ENCODE measurements around the gene KIT.

DNA sequence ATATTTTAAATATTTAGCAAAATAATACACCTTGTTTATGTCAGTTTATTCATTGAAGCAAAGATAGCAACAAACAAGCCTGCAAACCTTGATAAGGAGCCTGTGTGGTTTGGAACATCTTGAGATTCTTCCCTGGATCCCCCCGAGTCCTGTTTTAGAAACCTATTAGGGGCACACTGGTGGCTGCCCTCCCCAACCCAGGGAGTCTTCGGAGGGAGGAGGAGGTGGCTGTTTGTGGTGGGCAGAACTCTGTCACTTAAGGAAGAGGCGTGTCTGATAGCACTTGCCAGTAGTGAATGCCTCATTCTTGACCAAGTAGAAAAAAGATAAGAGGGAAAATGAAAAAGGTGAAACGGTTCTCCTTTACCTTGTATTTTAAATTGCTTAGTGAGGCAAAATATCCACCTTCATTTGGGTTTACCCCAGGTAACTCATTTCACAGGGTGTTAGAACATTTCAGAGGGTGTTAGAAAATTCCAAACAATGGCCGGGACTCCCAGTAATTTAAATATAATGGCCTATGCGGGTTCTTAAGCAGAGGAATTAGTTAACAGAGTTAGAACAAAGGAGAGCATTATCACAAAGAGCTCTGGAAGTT is 10.4 kb downstream of the KIT start:
- TF ChIP-seq, protein P1, sequence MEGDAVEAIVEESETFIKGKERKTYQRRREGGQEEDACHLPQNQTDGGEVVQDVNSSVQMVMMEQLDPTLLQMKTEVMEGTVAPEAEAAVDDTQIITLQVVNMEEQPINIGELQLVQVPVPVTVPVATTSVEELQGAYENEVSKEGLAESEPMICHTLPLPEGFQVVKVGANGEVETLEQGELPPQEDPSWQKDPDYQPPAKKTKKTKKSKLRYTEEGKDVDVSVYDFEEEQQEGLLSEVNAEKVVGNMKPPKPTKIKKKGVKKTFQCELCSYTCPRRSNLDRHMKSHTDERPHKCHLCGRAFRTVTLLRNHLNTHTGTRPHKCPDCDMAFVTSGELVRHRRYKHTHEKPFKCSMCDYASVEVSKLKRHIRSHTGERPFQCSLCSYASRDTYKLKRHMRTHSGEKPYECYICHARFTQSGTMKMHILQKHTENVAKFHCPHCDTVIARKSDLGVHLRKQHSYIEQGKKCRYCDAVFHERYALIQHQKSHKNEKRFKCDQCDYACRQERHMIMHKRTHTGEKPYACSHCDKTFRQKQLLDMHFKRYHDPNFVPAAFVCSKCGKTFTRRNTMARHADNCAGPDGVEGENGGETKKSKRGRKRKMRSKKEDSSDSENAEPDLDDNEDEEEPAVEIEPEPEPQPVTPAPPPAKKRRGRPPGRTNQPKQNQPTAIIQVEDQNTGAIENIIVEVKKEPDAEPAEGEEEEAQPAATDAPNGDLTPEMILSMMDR (IDR thresholded peaks at IDR 0.05) = no peak
- no peak for TF ChIP-seq ZFX (IDR thresholded peaks at IDR 0.05; ENCODE audit: borderline replicate concordance)

Measured in 22Rv1 (cell line).